Loucy (cell line): ENCODE measurements around the gene CHERP.
"Not testable (repeated sequence)": the region's sequence is repeated elsewhere in the genome, so short reads cannot be mapped to it uniquely, and the experiment has no call there.

Source experiments
- H2AFZ ChIP-seq: fragments of 200-600 bp; sonication (generic); 2 replicates; pipeline ENCODE4 v1.6.0; 2016; ENCODE audit warnings: antibody characterized with exemption, mild to moderate bottlenecking, low read length, moderate library complexity
- H3F3A ChIP-seq: fragments of 200-600 bp; 2 replicates; pipeline ENCODE4 v1.6.0; 2016; ENCODE audit warnings: antibody characterized with exemption, low read depth, mild to moderate bottlenecking
- H3K27me3 ChIP-seq: fragments of 200-600 bp; sonication (generic); 2 replicates; pipeline ENCODE4 v1.6.1; 2014; ENCODE audit warnings: low read length, mild to moderate bottlenecking; ENCODE audit not compliant: insufficient read depth, poor library complexity, severe bottlenecking
- H3K36me3 ChIP-seq: fragments of 200-600 bp; sonication (generic); 2 replicates; pipeline ENCODE4 v1.6.1; 2016; ENCODE audit warnings: low read length; ENCODE audit not compliant: insufficient read depth
- H3K4me1 ChIP-seq: fragments of 200-600 bp; sonication (generic); 2 replicates; pipeline ENCODE4 v1.5.1; 2014; ENCODE audit warnings: low read length, mild to moderate bottlenecking; ENCODE audit not compliant: insufficient read depth, poor library complexity, severe bottlenecking
- H3K4me2 ChIP-seq: fragments of 200-600 bp; sonication (generic); 2 replicates; pipeline ENCODE4 v1.6.0; 2014; ENCODE audit warnings: antibody characterized with exemption, low read length, low read depth, mild to moderate bottlenecking; ENCODE audit not compliant: poor library complexity, severe bottlenecking
- H3K4me3 ChIP-seq: fragments of 200-600 bp; sonication (generic); 2 replicates; pipeline ENCODE4 v1.5.1; 2014; ENCODE audit warnings: low read length, mild to moderate bottlenecking, mixed read lengths; ENCODE audit not compliant: poor library complexity, severe bottlenecking
- H3K79me2 ChIP-seq: fragments of 200-600 bp; sonication (generic); 2 replicates; pipeline ENCODE4 v1.6.1; 2014; ENCODE audit warnings: low read length; ENCODE audit not compliant: insufficient read depth
- H3K9ac ChIP-seq: fragments of 200-600 bp; sonication (generic); 2 replicates; pipeline ENCODE4 v1.6.0; 2014; ENCODE audit warnings: mild to moderate bottlenecking, low read depth, low read length, moderate library complexity; ENCODE audit not compliant: poor library complexity, severe bottlenecking
- H3K9me2 ChIP-seq: fragments of 200-600 bp; sonication (generic); replicated peaks from 2 replicates; pipeline ENCODE4 v1.6.1; 2016; ENCODE audit warnings: low read depth, low read length, mixed read lengths
- H3K9me3 ChIP-seq: fragments of 200-600 bp; sonication (generic); 2 replicates; pipeline ENCODE4 v1.6.1; 2014; ENCODE audit warnings: mild to moderate bottlenecking, antibody characterized with exemption, low read length, low read depth; ENCODE audit not compliant: insufficient read depth
- H4K20me1 ChIP-seq: fragments of 200-600 bp; sonication (generic); 2 replicates; pipeline ENCODE4 v1.6.0; 2014; ENCODE audit warnings: antibody characterized with exemption, low read length, mild to moderate bottlenecking; ENCODE audit not compliant: insufficient read depth, poor library complexity, severe bottlenecking
- CTCF ChIP-seq: fragments of 200-600 bp; sonication (generic); conservative IDR thresholded peaks from 2 replicates; pipeline ENCODE4 v1.5.1; 2014; ENCODE audit warnings: mild to moderate bottlenecking, antibody characterized with exemption, low read length
- EZH2phosphoT487 ChIP-seq: fragments of 200-600 bp; IDR thresholded peaks from 2 replicates; pipeline ENCODE4 v1.6.1; 2018; ENCODE audit warnings: antibody characterized with exemption, mild to moderate bottlenecking, moderate library complexity, borderline replicate concordance

CHERP gene

GRCh38 chr19:16509141-16510061 is 32.8 kb downstream of the CHERP start:
- H3K4me2 ChIP-seq: no peak overlapping the region
- H2AFZ ChIP-seq: no peak overlapping the region
- H3K27me3 ChIP-seq: no peaks in the 10 kb centered on the region
- H3K9me3 ChIP-seq: no peaks in the 10 kb centered on the region
- H3K9ac ChIP-seq: no peak overlapping the region
- H3K79me2 ChIP-seq: no peaks in the 10 kb centered on the region
- no peaks in the 10 kb centered on the region for H4K20me1 ChIP-seq
- H3K4me1 ChIP-seq: no peaks in the 10 kb centered on the region
- H3K36me3 ChIP-seq: no peaks in the 10 kb centered on the region
- no peaks in the 10 kb centered on the region for H3K9me2 ChIP-seq
- H3F3A ChIP-seq: no peaks in the 10 kb centered on the region
- no peak for TF ChIP-seq CTCF
- no peak for TF ChIP-seq EZH2phosphoT487
- H3K4me3 ChIP-seq: no peak overlapping the region

- Histone ChIP-seq H3K4me3 (no peak overlapping the region), H3K27me3 (no peaks in the 10 kb centered on the region), H3F3A (no peaks in the 10 kb centered on the region), H3K36me3 (no peaks in the 10 kb centered on the region), H2AFZ (no peak overlapping the region), H3K9me2 (no peaks in the 10 kb centered on the region), H3K4me1 (no peaks in the 10 kb centered on the region), H3K9me3 (no peaks in the 10 kb centered on the region), H3K79me2 (no peaks in the 10 kb centered on the region), H3K4me2 (no peak overlapping the region), H4K20me1 (no peaks in the 10 kb centered on the region), H3K9ac (no peak overlapping the region)
- TF ChIP-seq CTCF (no peak), EZH2phosphoT487 (no peak)
Observed at GRCh38 chr19:16508546-16508945, 33.7 kb downstream of the CHERP start.

DNA sequence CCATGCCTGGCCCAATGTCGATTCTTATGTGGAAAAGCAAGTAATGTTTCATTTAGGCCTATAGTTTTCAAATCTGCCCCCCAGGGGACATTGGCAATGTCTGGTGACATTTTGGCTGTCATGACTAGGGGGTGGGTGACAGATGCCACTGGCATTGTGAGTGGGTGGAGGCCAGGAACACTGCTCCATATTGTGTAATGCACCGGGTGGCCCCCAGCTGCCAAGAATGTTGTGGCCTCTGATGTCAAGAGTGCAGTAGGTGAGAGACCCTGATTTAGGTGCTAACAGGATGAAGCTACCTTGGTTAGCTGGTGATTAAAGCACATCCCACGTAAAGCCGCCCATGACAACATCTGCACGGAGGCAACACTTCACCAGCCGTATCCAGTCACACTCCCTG is 35.3 kb downstream of the CHERP start:
- H3K36me3 ChIP-seq: no peaks in the 10 kb centered on the region
- no peak overlapping the region for H3K9ac ChIP-seq
- TF ChIP-seq EZH2phosphoT487 (no peak), CTCF (no peak)

GRCh38 chr19:16506161-16506560 is 36.1 kb downstream of the CHERP start:
- not testable (repeated sequence) for H3K9me2 ChIP-seq, H3K9ac ChIP-seq, H3K9me3 ChIP-seq, H3K4me2 ChIP-seq, H3K4me3 ChIP-seq, H2AFZ ChIP-seq, H3K27me3 ChIP-seq, H3K36me3 ChIP-seq, H3K79me2 ChIP-seq, H3F3A ChIP-seq, H3K4me1 ChIP-seq, H4K20me1 ChIP-seq

More for the DNA sequence above, 35.3 kb downstream of the CHERP start:
- Histone ChIP-seq H3K9me3 (no peaks in the 10 kb centered on the region), H2AFZ (no peak overlapping the region), H3K27me3 (no peaks in the 10 kb centered on the region), H3F3A (no peaks in the 10 kb centered on the region), H4K20me1 (no peaks in the 10 kb centered on the region), H3K4me2 (no peak overlapping the region), H3K4me1 (no peaks in the 10 kb centered on the region), H3K79me2 (no peaks in the 10 kb centered on the region), H3K9me2 (no peaks in the 10 kb centered on the region), H3K4me3 (no peak overlapping the region)
